ENCODE data around the gene CALML5. TPM values are rescaled to one million over a fixed set of nuclear protein-coding genes. Genes with fewer than 3 reads are reported as not detected.
A peak's percentile ranks its signal among the peaks of the same experiment; 100 is the strongest.

CALML5 gene
- total RNA-seq, 3 donors from 2014 or later = 31.0 to 31.1 TPM; not detected in 1

DNA sequence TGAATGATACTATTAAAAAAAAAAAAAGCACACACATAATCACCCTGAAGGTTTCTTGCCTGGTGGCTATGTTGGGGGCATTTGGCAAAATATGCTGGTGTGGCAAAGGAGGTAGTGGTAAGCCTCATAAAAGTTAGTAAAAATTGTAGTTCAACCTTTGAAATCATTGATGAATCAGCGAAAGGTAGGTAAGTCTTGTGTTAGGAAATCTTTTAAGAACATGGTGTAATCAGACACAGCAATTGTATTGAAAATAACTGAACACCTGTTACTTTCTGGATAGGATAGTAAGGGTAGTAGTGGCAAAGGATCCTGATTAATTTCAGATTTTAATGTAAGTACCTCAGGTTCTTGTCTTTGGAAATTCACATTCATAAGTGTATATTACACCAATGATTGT lies 40.9 kb downstream of the CALML5 start:
- Histone ChIP-seq H3K36me3 (peaks cover 3% of the 10 kb centered on the region), H3K27me3 (no peaks in the 10 kb centered on the region), H3K4me3 (no peak overlapping the region), H3K4me1 (peaks cover 0 to 4% of the 10 kb centered on the region in 2 donors), H3K27ac (no peak overlapping the region), H3K9me3 (no peaks in the 10 kb centered on the region)
- no peak for DNase-seq (ENCODE audit: low spot score in 2 of 2)
- TF ChIP-seq POLR2A (IDR thresholded peaks at IDR 0.05) (no peak), POLR2AphosphoS5 (IDR thresholded peaks at IDR 0.05) (no peak)
- TF ChIP-seq, protein P1, sequence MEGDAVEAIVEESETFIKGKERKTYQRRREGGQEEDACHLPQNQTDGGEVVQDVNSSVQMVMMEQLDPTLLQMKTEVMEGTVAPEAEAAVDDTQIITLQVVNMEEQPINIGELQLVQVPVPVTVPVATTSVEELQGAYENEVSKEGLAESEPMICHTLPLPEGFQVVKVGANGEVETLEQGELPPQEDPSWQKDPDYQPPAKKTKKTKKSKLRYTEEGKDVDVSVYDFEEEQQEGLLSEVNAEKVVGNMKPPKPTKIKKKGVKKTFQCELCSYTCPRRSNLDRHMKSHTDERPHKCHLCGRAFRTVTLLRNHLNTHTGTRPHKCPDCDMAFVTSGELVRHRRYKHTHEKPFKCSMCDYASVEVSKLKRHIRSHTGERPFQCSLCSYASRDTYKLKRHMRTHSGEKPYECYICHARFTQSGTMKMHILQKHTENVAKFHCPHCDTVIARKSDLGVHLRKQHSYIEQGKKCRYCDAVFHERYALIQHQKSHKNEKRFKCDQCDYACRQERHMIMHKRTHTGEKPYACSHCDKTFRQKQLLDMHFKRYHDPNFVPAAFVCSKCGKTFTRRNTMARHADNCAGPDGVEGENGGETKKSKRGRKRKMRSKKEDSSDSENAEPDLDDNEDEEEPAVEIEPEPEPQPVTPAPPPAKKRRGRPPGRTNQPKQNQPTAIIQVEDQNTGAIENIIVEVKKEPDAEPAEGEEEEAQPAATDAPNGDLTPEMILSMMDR (IDR thresholded peaks at IDR 0.05) = no peak
- intact Hi-C loops (cut with DNase I; ENCODE audit: low total_unique reads) = no loop called here

DNA sequence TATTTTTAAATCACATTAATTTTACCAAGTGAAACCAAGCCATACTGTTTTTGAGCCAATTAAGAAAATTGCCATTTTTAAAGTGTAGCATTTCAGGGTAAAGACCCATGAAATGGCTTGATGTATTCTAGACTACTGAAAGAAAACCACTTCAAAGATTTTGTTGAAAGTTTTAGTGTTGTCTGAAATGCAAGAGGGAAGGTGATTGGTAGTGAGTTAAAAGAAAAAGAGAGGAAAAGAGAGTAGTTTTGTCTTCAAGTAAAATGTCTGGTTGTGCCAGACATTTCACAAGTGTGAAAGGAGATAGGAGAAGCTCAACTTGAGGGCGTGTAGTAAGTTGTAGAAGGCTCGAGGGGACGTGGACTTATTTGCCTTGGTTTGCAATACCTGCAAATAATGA lies 41.6 kb downstream of the CALML5 start:
- peaks cover 0 to 4% of the 10 kb centered on the region in 2 donors for H3K4me1 ChIP-seq
- TF ChIP-seq, protein P1 (IDR thresholded peaks at IDR 0.05) = no peak
- TF ChIP-seq POLR2AphosphoS5 (IDR thresholded peaks at IDR 0.05) (no peak), POLR2A (IDR thresholded peaks at IDR 0.05) (no peak)
- DNase-seq (ENCODE audit: low spot score in 2 of 2) = no peak
- intact Hi-C loops (cut with DNase I; ENCODE audit: low total_unique reads) = no loop called here
- H3K27me3 ChIP-seq = no peaks in the 10 kb centered on the region
- no peak overlapping the region for H3K27ac ChIP-seq
- H3K36me3 ChIP-seq = peaks cover 3% of the 10 kb centered on the region
- no peaks in the 10 kb centered on the region for H3K9me3 ChIP-seq
- H3K4me3 ChIP-seq = no peak overlapping the region

DNA sequence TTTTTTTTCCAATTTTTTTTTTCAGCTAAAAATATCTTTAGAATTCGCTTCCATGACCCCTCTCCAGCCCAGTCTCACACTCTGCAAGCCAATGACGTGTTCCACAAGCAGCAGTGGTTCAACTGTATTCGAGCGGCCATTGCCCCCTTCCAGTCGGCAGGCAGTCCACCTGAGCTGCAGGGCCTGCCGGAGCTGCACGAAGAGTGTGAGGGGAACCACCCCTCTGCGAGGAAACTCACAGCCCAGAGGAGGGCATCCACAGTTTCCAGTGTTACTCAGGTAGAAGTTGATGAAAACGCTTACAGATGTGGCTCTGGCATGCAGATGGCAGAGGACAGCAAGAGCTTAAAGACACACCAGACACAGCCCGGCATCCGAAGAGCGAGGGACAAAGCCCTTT lies 42.8 kb downstream of the CALML5 start:
- H3K4me1 ChIP-seq = no peaks in the 10 kb centered on the region
- no peak overlapping the region for H3K27ac ChIP-seq
- intact Hi-C loops (cut with DNase I; ENCODE audit: low total_unique reads) = no loop called here
- TF ChIP-seq POLR2A (IDR thresholded peaks at IDR 0.05) = no peak
- H3K36me3 ChIP-seq = peaks cover 3% of the 10 kb centered on the region
- H3K9me3 ChIP-seq = no peaks in the 10 kb centered on the region
- DNase-seq (ENCODE audit: low spot score in 2 of 2) = no peak
- no peak overlapping the region for H3K4me3 ChIP-seq
- no peaks in the 10 kb centered on the region for H3K27me3 ChIP-seq

DNA sequence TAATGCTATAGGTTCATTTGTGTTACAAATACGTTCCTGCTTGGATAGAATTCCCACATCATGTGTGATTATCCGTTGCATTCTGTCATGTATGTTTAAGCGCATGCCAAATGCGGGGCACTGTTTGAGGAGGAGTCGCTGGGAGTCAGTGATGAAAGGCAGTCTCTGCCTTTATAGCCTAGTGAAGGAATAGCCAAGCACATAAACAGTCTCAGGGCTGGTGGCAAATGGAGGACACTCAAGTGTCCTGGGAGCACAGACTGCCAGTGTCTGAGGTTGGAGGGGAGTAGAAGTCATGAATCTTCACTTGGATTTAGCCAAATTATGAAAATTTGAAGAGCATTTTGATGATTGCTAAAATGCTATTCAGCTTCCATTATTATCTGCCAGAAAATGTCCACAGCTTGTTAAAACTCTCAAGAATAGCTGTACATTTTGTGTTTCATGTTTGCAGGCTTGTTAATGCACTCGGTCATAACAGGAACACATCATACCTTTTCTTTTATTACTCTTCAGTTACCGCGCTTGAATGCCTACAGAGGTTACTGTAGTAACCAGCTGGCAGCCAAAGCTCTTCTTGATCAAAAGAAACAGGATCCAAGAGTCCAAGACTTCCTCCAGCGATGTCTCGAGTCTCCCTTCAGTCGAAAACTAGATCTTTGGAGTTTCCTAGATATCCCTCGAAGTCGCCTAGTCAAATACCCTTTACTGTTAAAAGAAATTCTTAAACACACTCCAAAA lies 45.5 kb downstream of the CALML5 start:
- Histone ChIP-seq H3K27ac (no peak overlapping the region), H3K27me3 (no peaks in the 10 kb centered on the region), H3K4me3 (no peak overlapping the region), H3K9me3 (no peaks in the 10 kb centered on the region), H3K36me3 (peaks cover 3% of the 10 kb centered on the region), H3K4me1 (no peaks in the 10 kb centered on the region)
- DNase-seq (ENCODE audit: low spot score in 2 of 2) = no peak
- no peak for TF ChIP-seq POLR2AphosphoS5 (IDR thresholded peaks at IDR 0.05)
- TF ChIP-seq, protein P1 (IDR thresholded peaks at IDR 0.05) = no peak
- no peak for TF ChIP-seq POLR2A (IDR thresholded peaks at IDR 0.05)
- intact Hi-C loops (cut with DNase I; ENCODE audit: low total_unique reads) = no loop called here

DNA sequence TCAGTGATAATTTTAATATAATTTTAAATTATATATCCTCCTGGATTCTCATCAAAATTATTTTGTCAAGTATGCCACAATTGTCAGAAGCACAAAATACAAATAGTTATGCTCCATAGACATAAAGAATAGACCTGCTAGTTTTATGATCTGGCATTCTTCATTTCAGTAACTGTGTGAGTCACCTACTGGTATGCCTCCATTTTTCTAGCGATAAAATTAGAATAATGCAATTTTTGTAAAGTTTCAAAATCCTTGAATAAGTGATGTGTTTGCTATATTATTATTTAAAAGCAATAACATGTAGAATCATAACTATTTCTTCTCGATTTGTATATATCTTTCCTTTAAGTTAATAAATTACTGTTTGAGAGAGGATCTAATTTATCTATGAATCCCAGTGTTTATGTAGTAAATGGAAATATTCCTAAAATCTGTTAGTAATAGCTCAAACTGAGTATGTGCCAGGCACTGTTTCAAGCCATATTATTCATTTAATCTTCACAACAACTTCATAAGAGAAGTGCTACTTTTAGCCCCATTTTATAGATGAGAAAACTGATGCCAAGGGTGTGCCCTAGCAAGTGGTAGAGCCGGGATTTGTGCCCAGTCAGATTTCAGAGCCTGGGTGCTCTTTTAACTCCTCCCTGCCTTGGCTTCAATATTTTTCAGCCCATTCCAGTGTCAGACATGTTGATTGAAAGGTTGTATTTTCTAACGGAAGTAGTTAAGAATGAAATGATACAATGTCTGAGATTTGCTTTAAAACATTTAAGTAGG lies 48.6 kb downstream of the CALML5 start:
- intact Hi-C loops (cut with DNase I; ENCODE audit: low total_unique reads) = no loop called here
- Histone ChIP-seq H3K27ac (peak overlapping the region in 1 of 2 donors; percentile 10), H3K36me3 (peaks cover 3% of the 10 kb centered on the region), H3K4me3 (peak overlapping the region in 1 of 3 donors; percentile 3), H3K27me3 (no peaks in the 10 kb centered on the region), H3K4me1 (no peaks in the 10 kb centered on the region), H3K9me3 (no peaks in the 10 kb centered on the region)
- TF ChIP-seq POLR2A (IDR thresholded peaks at IDR 0.05) (no peak), POLR2AphosphoS5 (IDR thresholded peaks at IDR 0.05) (no peak)
- TF ChIP-seq, protein P1 (IDR thresholded peaks at IDR 0.05) = no peak
- DNase-seq (ENCODE audit: low spot score in 2 of 2) = no peak

Data from breast epithelium (tissue), 4 donors.